Muscle of leg (tissue), 11 donors: ENCODE results near the gene MRPS2. TPM values are rescaled to one million over a fixed set of nuclear protein-coding genes. Genes with fewer than 3 reads are reported as not detected.
A peak's percentile ranks its signal among the peaks of the same experiment; 100 is the strongest.

ENCODE experiments used
- DNase-seq: peaks from one replicate; pipeline ENCODE4 v3.0.0; 2013
- H3K27ac ChIP-seq: one replicate; pipeline ENCODE4 v1.5.1; 2013; ENCODE audit warnings: mild to moderate bottlenecking, low read length, control low read depth
- H3K27me3 ChIP-seq: one replicate; pipeline ENCODE4 v1.6.1; 2013; ENCODE audit warnings: low read length; ENCODE audit not compliant: control insufficient read depth, insufficient read depth
- H3K36me3 ChIP-seq: one replicate; pipeline ENCODE4 v1.6.1; 2013; ENCODE audit warnings: low read length; ENCODE audit not compliant: control insufficient read depth, insufficient read depth
- H3K4me1 ChIP-seq: one replicate; pipeline ENCODE4 v1.6.1; 2013; ENCODE audit warnings: low read length; ENCODE audit not compliant: control insufficient read depth, insufficient read depth
- H3K4me3 ChIP-seq: one replicate; pipeline ENCODE4 v1.5.1; 2013; ENCODE audit warnings: low read length, control low read depth
- H3K9me3 ChIP-seq: replicated peaks from 2 replicates; pipeline ENCODE4 v1.6.1; 2013; ENCODE audit warnings: low read depth, low read length; ENCODE audit not compliant: control insufficient read depth
- WGBS: methylation state at CpG from one replicate; pipeline ENCODE4 v1.1.5; 2013; ENCODE audit warnings: missing lambda C conversion rate; ENCODE audit not compliant: insufficient coverage; 5-methylcytosine and 5-hydroxymethylcytosine counted together
- polyA plus RNA-seq, 8 donors: library from polyadenylated mRNA; unstranded; fragments of 120-200 nt; gene quantifications; one replicate each; pipeline versions ENCODE4 v1.2.1 to v1.2.3, GENCODE V29; 2013; ENCODE audit warnings: inconsistent platforms in 1 of 8, low replicate concordance in 1 of 8; ENCODE audit not compliant: insufficient read length in 8 of 8, insufficient read depth in 1 of 8
- total RNA-seq: library from RNA; stranded (reverse); fragments of 120-200 nt; gene quantifications from one replicate; pipeline ENCODE4 v1.2.4, GENCODE V29; 2013

MRPS2 gene
- total and polyA plus RNA-seq, 9 donors = 15.6 to 41.6 (median 34.3) TPM

GRCh38 chr9:135463140-135463539 lies 37.3 kb upstream of the MRPS2 start:
- no peak for DNase-seq
- no peaks in the 10 kb centered on the region for H3K4me1 ChIP-seq
- no peak overlapping the region for H3K4me3 ChIP-seq
- 22% methylated on average over 1 of the region's 3 CpGs for WGBS
- H3K27me3 ChIP-seq = peaks cover 6% of the 10 kb centered on the region
- H3K36me3 ChIP-seq = no peaks in the 10 kb centered on the region
- no peak overlapping the region for H3K27ac ChIP-seq
- no peaks in the 10 kb centered on the region for H3K9me3 ChIP-seq

DNA sequence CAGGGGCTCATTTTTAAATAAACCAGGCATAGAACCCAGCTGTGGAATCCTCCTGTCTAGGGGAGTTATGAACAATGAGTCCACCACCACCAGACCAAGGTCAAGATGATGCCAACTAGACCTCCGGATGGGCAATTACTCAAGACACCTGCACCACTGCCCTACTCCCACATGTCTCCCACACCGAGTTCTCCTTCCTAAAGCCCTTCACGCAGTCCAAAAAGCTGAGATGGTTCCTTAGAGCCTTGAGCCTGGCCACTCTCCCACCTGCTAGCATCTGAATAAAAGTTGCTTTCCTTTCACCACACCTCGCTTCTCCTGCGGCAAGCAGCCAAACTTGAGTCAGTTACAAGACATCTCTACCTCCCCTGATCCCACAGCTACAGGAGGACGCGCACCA lies 36.3 kb upstream of the MRPS2 start:
- no peaks in the 10 kb centered on the region for H3K4me1 ChIP-seq
- DNase-seq = no peak
- WGBS = 79% methylated on average over 5 of the region's 7 CpGs
- H3K27ac ChIP-seq = no peak overlapping the region
- H3K27me3 ChIP-seq = peaks cover 15% of the 10 kb centered on the region
- no peak overlapping the region for H3K4me3 ChIP-seq
- no peaks in the 10 kb centered on the region for H3K36me3 ChIP-seq
- H3K9me3 ChIP-seq = no peaks in the 10 kb centered on the region

DNA sequence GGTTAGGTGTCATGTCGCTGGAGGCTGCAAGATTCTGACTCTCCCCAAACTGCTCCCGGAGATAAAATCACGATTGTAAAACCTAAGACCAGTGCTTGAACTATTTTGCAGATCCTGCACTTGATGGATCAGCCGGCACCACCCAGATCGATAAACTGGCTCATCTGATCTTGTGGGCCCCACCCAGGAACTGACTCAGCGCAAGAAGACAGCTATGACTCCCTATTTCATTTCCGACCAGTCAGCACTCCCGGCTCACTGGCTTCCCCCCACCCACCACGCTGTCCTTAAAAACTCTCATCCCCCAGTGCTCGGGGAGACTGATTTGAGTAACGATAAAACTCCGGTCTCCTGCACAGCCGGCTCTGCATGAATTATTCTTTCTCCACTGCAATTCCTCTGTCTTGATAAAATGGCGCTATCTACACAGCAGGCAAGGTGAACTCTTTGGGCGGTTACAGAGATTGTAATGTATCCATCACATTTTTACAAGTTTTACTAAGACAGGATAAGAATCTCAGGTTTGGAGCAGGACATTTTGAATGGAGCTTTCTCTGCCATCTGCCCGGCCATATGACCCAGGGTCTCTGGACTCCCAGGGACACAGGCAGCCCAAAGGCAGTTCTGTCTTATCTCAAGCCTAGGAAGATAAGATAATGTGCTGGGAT lies 31.5 kb upstream of the MRPS2 start:
- WGBS = 27% methylated on average over 15 of the region's 16 CpGs
- H3K4me3 ChIP-seq = no peak overlapping the region
- no peaks in the 10 kb centered on the region for H3K9me3 ChIP-seq
- peaks cover 35% of the 10 kb centered on the region for H3K27me3 ChIP-seq
- peaks cover 9% of the 10 kb centered on the region for H3K4me1 ChIP-seq
- DNase-seq = no peak
- no peaks in the 10 kb centered on the region for H3K36me3 ChIP-seq
- H3K27ac ChIP-seq = no peak overlapping the region

DNA sequence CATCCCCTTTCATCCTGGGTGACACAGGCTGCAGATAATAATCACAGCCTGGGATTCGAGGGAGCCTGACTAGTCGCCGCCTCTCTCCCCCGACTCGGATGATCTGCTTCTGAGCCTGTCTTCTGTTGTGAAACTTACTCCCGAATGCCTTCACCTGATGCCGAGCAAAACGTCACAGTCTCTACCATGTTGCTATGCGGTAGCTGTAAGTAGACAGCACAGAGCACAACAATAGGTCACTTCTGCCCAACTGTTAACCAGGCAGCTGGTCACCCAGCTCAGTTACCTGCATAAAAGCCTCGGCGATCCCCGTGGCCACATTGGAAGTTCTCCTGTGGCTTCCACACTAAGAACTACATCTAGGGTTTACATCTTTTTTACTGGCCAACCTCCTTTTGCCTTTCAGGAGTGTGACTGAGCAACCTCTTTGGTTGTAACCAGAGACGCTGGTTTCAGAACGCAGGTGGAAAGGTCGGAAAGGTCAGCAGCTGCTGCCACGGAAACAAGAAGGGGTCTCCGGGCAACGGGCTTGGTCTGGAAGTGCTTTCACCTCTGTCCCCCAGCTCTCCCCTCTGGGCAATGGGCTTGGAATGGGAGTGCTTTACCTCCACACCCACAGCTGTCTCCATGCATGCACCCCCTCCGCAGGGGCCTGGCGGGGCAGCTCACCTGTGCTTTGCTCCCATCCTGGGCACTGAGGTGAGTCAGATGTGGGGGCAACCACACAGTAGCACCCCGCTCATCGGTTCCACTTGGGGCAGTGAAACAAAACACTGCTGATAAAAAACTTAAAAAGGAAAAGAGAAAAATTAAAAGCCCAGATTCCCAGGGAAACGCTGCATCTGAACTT lies 28.5 kb upstream of the MRPS2 start:
- 24% methylated on average over 17 of the region's 23 CpGs for WGBS
- no peaks in the 10 kb centered on the region for H3K9me3 ChIP-seq
- no peaks in the 10 kb centered on the region for H3K36me3 ChIP-seq
- H3K4me1 ChIP-seq = peaks cover 9% of the 10 kb centered on the region
- peak; percentile 8 for DNase-seq
- H3K27me3 ChIP-seq = peaks cover 36% of the 10 kb centered on the region
- H3K27ac ChIP-seq = no peak overlapping the region
- no peak overlapping the region for H3K4me3 ChIP-seq

- Histone ChIP-seq H3K4me1 (peaks cover 14% of the 10 kb centered on the region), H3K27ac (no peak overlapping the region), H3K4me3 (no peak overlapping the region), H3K9me3 (no peaks in the 10 kb centered on the region), H3K36me3 (no peaks in the 10 kb centered on the region), H3K27me3 (peaks cover 27% of the 10 kb centered on the region)
- WGBS = 54% methylated on average over 12 of the region's 12 CpGs
- DNase-seq = no peak
These were observed 26.4 kb upstream of the MRPS2 start for GRCh38 chr9:135473972-135474543.

DNA sequence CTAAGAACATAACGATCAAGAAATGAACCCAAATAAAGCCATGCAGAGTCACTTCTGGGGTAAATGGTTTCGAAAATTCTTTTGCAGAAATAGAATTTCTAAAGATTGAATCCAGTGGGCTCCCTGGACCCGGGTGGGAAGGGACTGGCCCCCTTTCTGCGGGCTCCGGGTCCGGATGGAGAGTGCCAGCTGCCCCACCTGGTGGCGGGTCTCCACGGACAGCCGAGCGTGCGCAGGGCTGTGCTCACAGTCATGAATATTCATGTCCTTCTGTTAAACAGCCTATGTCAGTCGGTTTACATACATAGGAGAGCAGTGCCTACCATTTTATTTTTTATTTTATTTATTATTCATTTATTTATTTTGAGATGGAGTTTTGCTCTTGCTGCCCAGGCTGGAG lies 25.6 kb upstream of the MRPS2 start:
- no peak overlapping the region for H3K4me3 ChIP-seq
- H3K36me3 ChIP-seq = no peaks in the 10 kb centered on the region
- DNase-seq = no peak
- H3K27ac ChIP-seq = no peak overlapping the region
- peaks cover 14% of the 10 kb centered on the region for H3K4me1 ChIP-seq
- peaks cover 27% of the 10 kb centered on the region for H3K27me3 ChIP-seq
- 14% methylated on average over 5 of the region's 12 CpGs for WGBS
- H3K9me3 ChIP-seq = no peaks in the 10 kb centered on the region

- 80% methylated on average over 8 of the region's 10 CpGs for WGBS
- Histone ChIP-seq H3K36me3 (no peaks in the 10 kb centered on the region), H3K9me3 (no peaks in the 10 kb centered on the region), H3K4me1 (peaks cover 19% of the 10 kb centered on the region), H3K27me3 (peaks cover 15% of the 10 kb centered on the region), H3K27ac (no peak overlapping the region), H3K4me3 (no peak overlapping the region)
- no peak for DNase-seq
These were observed 23.7 kb upstream of the MRPS2 start for GRCh38 chr9:135476561-135477355.

DNA sequence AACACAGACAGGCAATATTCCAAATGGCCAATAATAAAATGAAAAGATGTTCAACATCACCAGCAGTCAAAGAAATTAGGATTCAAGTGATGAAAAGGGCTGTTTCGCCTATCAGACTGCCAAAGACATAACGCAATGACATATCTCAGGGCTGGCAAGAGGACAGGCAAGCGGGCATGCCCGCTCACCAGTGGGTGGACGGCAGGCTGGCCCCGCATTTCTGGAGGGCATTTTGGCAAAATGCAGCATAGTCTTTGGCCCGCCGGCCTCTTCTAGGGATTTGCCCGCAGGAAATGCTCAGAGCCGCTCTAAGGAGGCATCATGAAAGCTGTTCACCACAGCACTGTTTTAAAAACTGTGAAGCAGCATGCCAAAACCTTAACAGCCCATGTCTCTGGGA lies 22.3 kb upstream of the MRPS2 start:
- Histone ChIP-seq H3K9me3 (no peaks in the 10 kb centered on the region), H3K36me3 (peaks cover 2% of the 10 kb centered on the region), H3K4me3 (no peak overlapping the region), H3K27ac (no peak overlapping the region), H3K4me1 (peaks cover 14% of the 10 kb centered on the region), H3K27me3 (peaks cover 3% of the 10 kb centered on the region)
- DNase-seq = no peak
- WGBS = 77% methylated on average over 10 of the region's 10 CpGs

- no peaks in the 10 kb centered on the region for H3K9me3 ChIP-seq
- H3K27me3 ChIP-seq = peaks cover 2% of the 10 kb centered on the region
- H3K4me1 ChIP-seq = peaks cover 14% of the 10 kb centered on the region
- H3K27ac ChIP-seq = no peak overlapping the region
- H3K4me3 ChIP-seq = peak overlapping the region; percentile 29
- H3K36me3 ChIP-seq = peaks cover 9% of the 10 kb centered on the region
- peak; percentile 55 for DNase-seq
- 3% methylated on average over 60 of the region's 64 CpGs for WGBS
These were observed 21.5 kb upstream of the MRPS2 start for GRCh38 chr9:135478829-135479468.
